ENCODE data around the gene CASKIN1.

CASKIN1 gene

GRCh38 chr16:2155091-2155950, 41.1 kb downstream of the CASKIN1 start, which contains the start of gene TRAF7:
TRAF7 (plus strand) TSS chr16:2155782; CDS start chr16:2163921, 8,139 bp downstream.
- peak within 1 kb of the TSS; percentile 76 for H3K4me3 ChIP-seq (ENCODE audit: low read depth, low read length)
- DNase-seq, result peak; percentile 99
- H3K27me3 ChIP-seq (ENCODE audit: insufficient read depth, low read depth, severe bottlenecking), result no peaks in the 10 kb centered on the region
- TF ChIP-seq CTCF (IDR thresholded peaks at IDR 0.05; ENCODE audit: low read depth, low read length), result no peak
- H3K36me3 ChIP-seq, result peaks cover 54% of the 10 kb centered on the region
- no peaks in the 10 kb centered on the region for H3K9me3 ChIP-seq (ENCODE audit: severe bottlenecking)
- H3K27ac ChIP-seq, result peak within 1 kb of the TSS; percentile 97

DNA sequence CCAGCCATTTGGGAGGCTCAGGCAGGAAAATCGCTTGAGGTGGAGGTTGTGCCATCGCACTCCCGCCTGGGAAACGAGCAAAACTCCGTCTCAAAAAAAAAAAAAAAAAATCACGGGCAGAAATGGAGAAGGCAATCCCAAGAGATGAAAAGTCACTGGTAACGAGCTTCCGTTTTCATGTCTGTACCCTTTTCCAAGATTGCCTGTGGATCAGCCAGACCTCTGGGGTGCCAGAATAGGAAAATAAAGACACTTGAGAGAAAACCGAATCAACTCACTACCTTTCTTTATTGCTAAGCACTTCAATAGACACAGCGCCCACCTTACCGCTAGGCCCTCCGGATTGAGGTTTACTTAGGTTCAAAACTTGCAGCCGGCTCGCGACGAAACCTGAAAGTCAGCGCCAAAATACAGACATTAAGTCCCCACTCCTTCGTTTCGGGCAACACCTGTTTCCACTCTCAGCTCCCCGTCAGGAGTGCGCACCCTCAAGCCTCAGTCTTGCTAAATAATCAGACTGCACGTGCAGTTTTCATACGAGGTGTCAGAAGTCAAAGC, 41.8 kb downstream of the CASKIN1 start:
- DNase-seq, result peak; percentile 15
- no peaks in the 10 kb centered on the region for H3K27me3 ChIP-seq (ENCODE audit: insufficient read depth, low read depth, severe bottlenecking)
- no peak for TF ChIP-seq CTCF (IDR thresholded peaks at IDR 0.05; ENCODE audit: low read depth, low read length)
- peaks cover 61% of the 10 kb centered on the region for H3K36me3 ChIP-seq
- peak overlapping the region; percentile 97 for H3K27ac ChIP-seq
- H3K4me3 ChIP-seq (ENCODE audit: low read depth, low read length), result peak overlapping the region; percentile 69
- no peaks in the 10 kb centered on the region for H3K9me3 ChIP-seq (ENCODE audit: severe bottlenecking)

GRCh38 chr16:2152695-2153506, 43.5 kb downstream of the CASKIN1 start:
- Histone ChIP-seq H3K36me3 (peaks cover 52% of the 10 kb centered on the region), H3K27me3 (ENCODE audit: insufficient read depth, low read depth, severe bottlenecking) (no peaks in the 10 kb centered on the region), H3K4me3 (ENCODE audit: low read depth, low read length) (peak overlapping the region; percentile 69), H3K9me3 (ENCODE audit: severe bottlenecking) (no peaks in the 10 kb centered on the region), H3K27ac (peak overlapping the region; percentile 97)
- DNase-seq, result peak; percentile 67
- no peak for TF ChIP-seq CTCF (IDR thresholded peaks at IDR 0.05; ENCODE audit: low read depth, low read length)

- Histone ChIP-seq H3K4me3 (ENCODE audit: low read depth, low read length) (peak overlapping the region; percentile 28), H3K27me3 (ENCODE audit: insufficient read depth, low read depth, severe bottlenecking) (no peaks in the 10 kb centered on the region), H3K36me3 (peaks cover 49% of the 10 kb centered on the region), H3K9me3 (ENCODE audit: severe bottlenecking) (no peaks in the 10 kb centered on the region), H3K27ac (peak overlapping the region; percentile 97)
- TF ChIP-seq CTCF (IDR thresholded peaks at IDR 0.05; ENCODE audit: low read depth, low read length), result no peak
- no peak for DNase-seq
Measured at GRCh38 chr16:2151188-2152091, 45.0 kb downstream of the CASKIN1 start.
